NCI-H2107 (cell line): ENCODE measurements around the gene WNK2.

ENCODE experiments used
- DNase-seq: peaks from one replicate; lab custom pipeline; 2025; lab: John Stamatoyannopoulos, UW

The WNK2 gene

GRCh38 chr9:93254806-93255493 lies 71.0 kb downstream of the WNK2 start:
- no peak for DNase-seq

- no peak for DNase-seq
These were observed 71.5 kb downstream of the WNK2 start for GRCh38 chr9:93255494-93255867.

GRCh38 chr9:93255994-93256877 lies 72.3 kb downstream of the WNK2 start:
- DNase-seq, result no peak

- DNase-seq, result no peak
These were observed 73.2 kb downstream of the WNK2 start for GRCh38 chr9:93256878-93257807.

- DNase-seq, result no peak
These were observed 73.9 kb downstream of the WNK2 start for GRCh38 chr9:93257808-93258331.

- no peak for DNase-seq
These were observed 74.5 kb downstream of the WNK2 start for GRCh38 chr9:93258419-93258817.

GRCh38 chr9:93258818-93259489 lies 75.0 kb downstream of the WNK2 start:
- DNase-seq, result no peak

GRCh38 chr9:93259490-93260262 lies 75.7 kb downstream of the WNK2 start:
- no peak for DNase-seq

- DNase-seq, result no peak
These were observed 76.5 kb downstream of the WNK2 start for GRCh38 chr9:93260263-93261066.

- DNase-seq, result peak; percentile 11
These were observed 77.3 kb downstream of the WNK2 start for GRCh38 chr9:93261281-93261680.

GRCh38 chr9:93261735-93262523 lies 78.0 kb downstream of the WNK2 start:
- DNase-seq, result no peak

- DNase-seq, result no peak
These were observed 78.8 kb downstream of the WNK2 start for GRCh38 chr9:93262537-93263310.

GRCh38 chr9:93263334-93264229 lies 79.6 kb downstream of the WNK2 start:
- no peak for DNase-seq

GRCh38 chr9:93264338-93265125 lies 80.6 kb downstream of the WNK2 start:
- DNase-seq, result no peak

GRCh38 chr9:93265301-93265971 lies 81.5 kb downstream of the WNK2 start:
- DNase-seq, result no peak

GRCh38 chr9:93265972-93266371 lies 82.0 kb downstream of the WNK2 start:
- DNase-seq, result no peak
